GM04504 (cell line): ENCODE measurements around the gene SLC39A11.
"Not testable (repeated sequence)": the region's sequence is repeated elsewhere in the genome, so short reads cannot be mapped to it uniquely, and the experiment has no call there.

Source experiments
- DNase-seq: peaks from one replicate; pipeline ENCODE4 v3.0.0-alpha.2; 2012; ENCODE audit warnings: low read depth

SLC39A11 gene

GRCh38 chr17:72714357-72714966 is 378.0 kb downstream of the SLC39A11 start:
- DNase-seq, result no peak

GRCh38 chr17:72713701-72714100 is 378.8 kb downstream of the SLC39A11 start:
- no peak for DNase-seq

- no peak for DNase-seq
Measured at GRCh38 chr17:72711521-72712310, 380.8 kb downstream of the SLC39A11 start.

GRCh38 chr17:72710834-72711233 is 381.7 kb downstream of the SLC39A11 start:
- no peak for DNase-seq

- no peak for DNase-seq
Measured at GRCh38 chr17:72710202-72710601, 382.3 kb downstream of the SLC39A11 start.

GRCh38 chr17:72708682-72709081 is 383.8 kb downstream of the SLC39A11 start:
- DNase-seq, result not testable (repeated sequence)

GRCh38 chr17:72707881-72708280 is 384.6 kb downstream of the SLC39A11 start:
- no peak for DNase-seq

- DNase-seq, result no peak
Measured at GRCh38 chr17:72706396-72706981, 386.0 kb downstream of the SLC39A11 start.

GRCh38 chr17:72705905-72706395 is 386.5 kb downstream of the SLC39A11 start:
- DNase-seq, result no peak

- DNase-seq, result peak; percentile 57
Measured at GRCh38 chr17:72702998-72703397, 389.5 kb downstream of the SLC39A11 start.

GRCh38 chr17:72702136-72702735 is 390.3 kb downstream of the SLC39A11 start:
- no peak for DNase-seq

GRCh38 chr17:72700226-72700625 is 392.3 kb downstream of the SLC39A11 start:
- DNase-seq, result no peak

GRCh38 chr17:72699545-72699944 is 392.9 kb downstream of the SLC39A11 start:
- DNase-seq, result peak; percentile 60

- DNase-seq, result no peak
Measured at GRCh38 chr17:72697602-72698146, 394.8 kb downstream of the SLC39A11 start.

GRCh38 chr17:72696721-72697120 is 395.8 kb downstream of the SLC39A11 start:
- DNase-seq, result no peak

- DNase-seq, result no peak
Measured at GRCh38 chr17:72696156-72696555, 396.3 kb downstream of the SLC39A11 start.

- DNase-seq, result no peak
Measured at GRCh38 chr17:72693956-72694355, 398.5 kb downstream of the SLC39A11 start.

- no peak for DNase-seq
Measured at GRCh38 chr17:72693151-72693878, 399.2 kb downstream of the SLC39A11 start.

GRCh38 chr17:72692676-72693075 is 399.8 kb downstream of the SLC39A11 start:
- DNase-seq, result no peak

GRCh38 chr17:72691586-72691985 is 400.9 kb downstream of the SLC39A11 start:
- peak; percentile 60 for DNase-seq

GRCh38 chr17:72691017-72691416 is 401.5 kb downstream of the SLC39A11 start:
- no peak for DNase-seq

GRCh38 chr17:72687886-72688285 is 404.6 kb downstream of the SLC39A11 start:
- no peak for DNase-seq
